SK-N-SH (cell line): ENCODE data around the gene THSD7A. TPM values are rescaled to one million over a fixed set of nuclear protein-coding genes. Genes with fewer than 3 reads are reported as not detected.

Experiments
- CTCF ChIA-PET: fragments of 300-600, 350-600 bp; formaldehyde crosslinking; extraction: SDS; loops from one replicate; lab custom pipeline; 2021; lab: Yijun Ruan, JAX
- POLR2A ChIA-PET: fragments of 350-600 bp; sonication (Branson Sonifier 250); formaldehyde crosslinking; extraction: SDS; loops from one replicate; lab custom pipeline; 2020; ENCODE audit warnings: antibody characterized with exemption, inconsistent platforms; lab: Yijun Ruan, JAX
- DNase-seq: peaks from one replicate; pipeline ENCODE4 v3.0.0; 2012
- H2AFZ ChIP-seq: fragments of 200-600 bp; sonication (generic); 2 replicates; pipeline ENCODE4 v1.8.1; 2016; ENCODE audit warnings: antibody characterized with exemption, mild to moderate bottlenecking, low read depth
- H3F3A ChIP-seq: fragments of 200-600 bp; sonication (generic); replicated peaks from 2 replicates; pipeline ENCODE3; 2016; ENCODE audit warnings: antibody characterized with exemption, mild to moderate bottlenecking; ENCODE audit not compliant: insufficient read depth
- H3K27ac ChIP-seq, 2 experiments: fragments of 200-500 bp in 1 of 2; fragments of 200-600 bp in 1 of 2; sonication (Bioruptor generic) in 1 of 2; sonication (generic), shearing (Covaris generic) in 1 of 2; 2 replicates each; pipeline versions ENCODE4 v1.5.1 to v1.6.1; 2014 to 2016; ENCODE audit warnings: low read depth in 2 of 2, inconsistent platforms in 1 of 2, low read length in 1 of 2, mild to moderate bottlenecking in 1 of 2, mixed read lengths in 1 of 2
- H3K27me3 ChIP-seq: fragments of 200-600 bp; sonication (generic), shearing (Covaris generic); 2 replicates; pipeline ENCODE4 v1.6.1; 2016; ENCODE audit warnings: mixed run types; ENCODE audit not compliant: insufficient read depth
- H3K36me3 ChIP-seq, 2 experiments: fragments of 200-500 bp in 1 of 2; fragments of 200-600 bp in 1 of 2; sonication (Bioruptor generic) in 1 of 2; sonication (generic) in 1 of 2; replicated peaks in 1 of 2; 2 replicates each; pipeline versions ENCODE3 to v1.5.1; 2014 to 2016; ENCODE audit warnings: low read length in 1 of 2, mild to moderate bottlenecking in 1 of 2; ENCODE audit not compliant: insufficient read depth in 2 of 2, control insufficient read depth in 1 of 2
- H3K4me1 ChIP-seq, 2 experiments: fragments of 200-500 bp in 1 of 2; fragments of 200-600 bp in 1 of 2; sonication (Bioruptor generic) in 1 of 2; sonication (generic), shearing (Covaris generic) in 1 of 2; 2 replicates each; pipeline versions ENCODE4 v1.5.1 to v1.6.1; 2014 to 2016; ENCODE audit warnings: low read depth in 1 of 2, low read length in 1 of 2, mixed run types in 1 of 2; ENCODE audit not compliant: insufficient read depth in 2 of 2, control insufficient read depth in 1 of 2
- H3K4me2 ChIP-seq: fragments of 200-600 bp; sonication (generic), shearing (Covaris generic); 2 replicates; pipeline ENCODE4 v1.6.1; 2017; ENCODE audit warnings: mixed run types
- H3K4me3 ChIP-seq, 2 experiments: fragments of 200-500 bp in 1 of 2; fragments of 200-600 bp in 1 of 2; sonication (Bioruptor generic) in 1 of 2; sonication (generic), shearing (Covaris generic) in 1 of 2; 2 replicates each; pipeline versions ENCODE4 v1.5.1 to v1.8.1; 2014 to 2016; ENCODE audit warnings: low read depth in 2 of 2, inconsistent platforms in 1 of 2, low read length in 1 of 2, mild to moderate bottlenecking in 1 of 2, mixed read lengths in 1 of 2, moderate library complexity in 1 of 2
- H3K79me2 ChIP-seq: fragments of 200-600 bp; sonication (generic); 2 replicates; pipeline ENCODE4 v1.8.1; 2017; ENCODE audit warnings: mild to moderate bottlenecking; ENCODE audit not compliant: insufficient read depth
- H3K9ac ChIP-seq: fragments of 200-600 bp; sonication (generic); 2 replicates; pipeline ENCODE4 v1.6.1; 2017; ENCODE audit warnings: mixed run types
- H3K9me2 ChIP-seq: fragments of 200-600 bp; sonication (generic); 2 replicates; pipeline ENCODE4 v1.6.1; 2017; ENCODE audit warnings: mixed run types
- H3K9me3 ChIP-seq: fragments of 200-600 bp; sonication (generic); 2 replicates; pipeline ENCODE4 v1.6.1; 2017; ENCODE audit warnings: mixed run types, mild to moderate bottlenecking, moderate library complexity
- H4K20me1 ChIP-seq: fragments of 200-600 bp; sonication (generic); 2 replicates; pipeline ENCODE4 v1.6.1; 2017; ENCODE audit warnings: mild to moderate bottlenecking, mixed run types; ENCODE audit not compliant: insufficient read depth
- ELF1 ChIP-seq: IDR thresholded peaks from 2 replicates; pipeline ENCODE4 v1.4.0; 2012
- EP300 ChIP-seq, 2 experiments: IDR thresholded peaks; 2 replicates each; pipeline versions ENCODE4 v1.4.0 to v1.6.1; 2012; ENCODE audit warnings: borderline replicate concordance in 1 of 2, low read depth in 1 of 2, low read length in 1 of 2
- EZH2phosphoT487 ChIP-seq: fragments of 200-600 bp; sonication (generic); IDR thresholded peaks from 2 replicates; pipeline ENCODE4 v1.6.1; 2017; ENCODE audit warnings: low read depth, mixed run types, mild to moderate bottlenecking, antibody characterized with exemption, moderate library complexity, borderline replicate concordance
- FOSL2 ChIP-seq: IDR thresholded peaks from 2 replicates; pipeline ENCODE4 v1.4.0; 2012; ENCODE audit warnings: low read depth, mild to moderate bottlenecking, moderate library complexity, borderline replicate concordance
- FOXJ3 ChIP-seq: sonication (generic); formaldehyde crosslinking; IDR thresholded peaks from 2 replicates; pipeline ENCODE4 v1.5.1; 2020; ENCODE audit warnings: mild to moderate bottlenecking, missing genetic modification reagents
- FOXM1 ChIP-seq: IDR thresholded peaks from 2 replicates; pipeline ENCODE4 v1.4.0; 2012; ENCODE audit warnings: low read depth, mild to moderate bottlenecking
- GABPA ChIP-seq: IDR thresholded peaks from 2 replicates; pipeline ENCODE4 v1.4.0; 2012; ENCODE audit warnings: low read depth, mild to moderate bottlenecking
- GATA2 ChIP-seq: sonication (generic); formaldehyde crosslinking; IDR thresholded peaks from 2 replicates; pipeline ENCODE4 v1.5.0; 2020; ENCODE audit warnings: mild to moderate bottlenecking, missing genetic modification reagents
- JUND ChIP-seq: IDR thresholded peaks from 2 replicates; pipeline ENCODE4 v1.4.0; 2012
- MEF2A ChIP-seq: IDR thresholded peaks from 2 replicates; pipeline ENCODE4 v1.4.0; 2012; ENCODE audit warnings: low read depth, borderline replicate concordance
- MXI1 ChIP-seq: IDR thresholded peaks from 2 replicates; pipeline ENCODE4 v1.6.1; 2012; ENCODE audit warnings: mild to moderate bottlenecking, low read depth, low read length, improper control_type of control experiment
- NFIC ChIP-seq: IDR thresholded peaks from 2 replicates; pipeline ENCODE4 v1.4.0; 2012; ENCODE audit warnings: borderline replicate concordance
- NRF1 ChIP-seq: IDR thresholded peaks from 2 replicates; pipeline ENCODE4 v1.6.1; 2012; ENCODE audit warnings: low read depth, mild to moderate bottlenecking, low read length
- POLR2AphosphoS5 ChIP-seq: IDR thresholded peaks from 2 replicates; pipeline ENCODE4 v1.6.1; 2012; ENCODE audit warnings: low read depth, low read length
- RAD21 ChIP-seq: IDR thresholded peaks from 2 replicates; pipeline ENCODE4 v1.6.1; 2012; ENCODE audit warnings: mild to moderate bottlenecking, low read length
- RCOR1 ChIP-seq: fragments of 150-350 bp; IDR thresholded peaks from 2 replicates; pipeline ENCODE4 v1.6.1; 2017; ENCODE audit warnings: antibody characterized with exemption, low read length
- RFX5 ChIP-seq: IDR thresholded peaks from 2 replicates; pipeline ENCODE4 v1.6.1; 2012; ENCODE audit warnings: mild to moderate bottlenecking, improper control_type of control experiment, low read length
- RXRA ChIP-seq: IDR thresholded peaks from 2 replicates; pipeline ENCODE4 v1.4.0; 2012; ENCODE audit warnings: low read depth, mild to moderate bottlenecking, borderline replicate concordance
- SMC3 ChIP-seq: IDR thresholded peaks from 2 replicates; pipeline ENCODE4 v1.6.1; 2012; ENCODE audit warnings: low read depth, low read length, improper control_type of control experiment
- TAF1 ChIP-seq: IDR thresholded peaks from 2 replicates; pipeline ENCODE4 v1.6.1; 2012; ENCODE audit warnings: low read depth, mild to moderate bottlenecking, low read length, moderate library complexity, borderline replicate concordance
- TEAD4 ChIP-seq: IDR thresholded peaks from 2 replicates; pipeline ENCODE4 v1.4.0; 2012; ENCODE audit warnings: mild to moderate bottlenecking, borderline replicate concordance; ENCODE audit not compliant: insufficient read depth
- YY1 ChIP-seq: IDR thresholded peaks from 2 replicates; pipeline ENCODE4 v1.4.0; 2012; ENCODE audit warnings: low read depth, mild to moderate bottlenecking
- WGBS: methylation state at CpG from one replicate; pipeline ENCODE4 v1.1.6; 2017; ENCODE audit warnings: low lambda C conversion rate; 5-methylcytosine and 5-hydroxymethylcytosine counted together
- polyA plus RNA-seq, 3 experiments: library from polyadenylated mRNA; depleted of rRNA; stranded (reverse); fragments of >200 nt; gene quantifications; 2 replicates each; pipeline ENCODE4 v1.2.3, GENCODE V29; 2012
- TF ChIP-seq, protein P1 (sequence below): IDR thresholded peaks from 2 replicates; pipeline ENCODE4 v1.4.0; 2012; ENCODE audit warnings: low read depth
- TF ChIP-seq, protein P2 (sequence below): IDR thresholded peaks from 2 replicates; pipeline ENCODE4; 2012
- TF ChIP-seq, protein P3 (sequence below): IDR thresholded peaks from 2 replicates; pipeline ENCODE4 v1.4.0; 2012; ENCODE audit warnings: low read depth, borderline replicate concordance
- TF ChIP-seq, protein P4 (sequence below): fragments of 150-350 bp; IDR thresholded peaks from 2 replicates; pipeline ENCODE4 v1.6.1; 2016; ENCODE audit warnings: mild to moderate bottlenecking, low read depth, low read length

THSD7A gene
- polyA plus RNA-seq, 1 of the 3 experiments (the other 2 are of a cell fraction) = 0.16 TPM

DNA sequence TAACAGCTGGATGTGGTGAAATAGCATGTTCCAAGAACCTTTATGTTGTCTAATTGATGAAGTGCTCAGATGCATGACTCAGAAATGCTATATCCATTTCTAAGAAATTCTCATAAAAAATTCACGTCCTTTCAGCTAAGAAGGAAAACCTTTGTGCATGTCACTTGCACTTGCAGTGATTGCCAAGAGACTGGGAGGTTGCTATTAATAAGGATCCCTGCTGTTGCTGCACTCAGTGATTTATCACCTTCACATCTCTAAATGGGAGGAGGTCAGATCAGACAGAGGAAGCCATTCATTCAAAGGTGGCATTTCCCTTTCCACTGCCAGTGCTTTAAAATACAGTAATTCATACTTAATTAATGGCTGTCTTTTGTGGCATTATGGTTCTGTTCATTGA, 89.5 kb downstream of the THSD7A start:
- H3K9me3 ChIP-seq = no peaks in the 10 kb centered on the region
- no peak for DNase-seq

DNA sequence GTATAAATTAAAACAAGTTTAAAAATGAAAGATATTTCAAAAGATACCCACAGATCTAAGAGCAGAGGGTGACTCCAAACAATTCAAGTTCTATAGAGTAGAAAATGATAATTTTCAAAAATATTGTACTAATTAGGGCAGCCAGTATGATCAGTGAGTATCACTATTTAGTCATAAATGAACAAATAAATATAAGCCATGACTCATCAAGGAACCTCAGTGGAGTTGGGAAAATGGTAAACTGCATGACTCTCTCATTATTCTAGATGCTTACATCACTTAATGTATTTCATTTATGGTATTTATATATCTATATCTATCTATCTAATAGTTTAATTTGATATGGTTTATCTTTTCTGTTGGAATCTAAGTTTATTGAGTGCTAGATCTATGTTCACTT, 94.3 kb downstream of the THSD7A start:
- no peaks in the 10 kb centered on the region for H4K20me1 ChIP-seq
- peaks cover 0 to 6% of the 10 kb centered on the region in 2 experiments; a peak in 2 of 4 replicates for H3K4me1 ChIP-seq
- H3F3A ChIP-seq = no peaks in the 10 kb centered on the region
- DNase-seq = no peak
- H3K9me2 ChIP-seq = no peaks in the 10 kb centered on the region
- H3K27ac ChIP-seq = no peak overlapping the region
- no peaks in the 10 kb centered on the region for H3K36me3 ChIP-seq
- no peak overlapping the region for H3K4me2 ChIP-seq
- H3K4me3 ChIP-seq = no peak overlapping the region
- ChIA-PET POLR2A (no interaction called here), CTCF (no interaction called here)
- H3K79me2 ChIP-seq = no peaks in the 10 kb centered on the region
- H2AFZ ChIP-seq = no peak overlapping the region
- no peaks in the 10 kb centered on the region for H3K27me3 ChIP-seq
- H3K9ac ChIP-seq = no peak overlapping the region
- H3K9me3 ChIP-seq = no peaks in the 10 kb centered on the region
- TF ChIP-seq JUND (no peak), RAD21 (no peak), NFIC (no peak), POLR2AphosphoS5 (no peak), EZH2phosphoT487 (no peak), TAF1 (no peak), GABPA (no peak), MEF2A (no peak), FOXM1 (no peak), YY1 (no peak), FOXJ3 (CRISPR knock-in tag) (no peak), MXI1 (no peak)
- TF ChIP-seq, protein P1, sequence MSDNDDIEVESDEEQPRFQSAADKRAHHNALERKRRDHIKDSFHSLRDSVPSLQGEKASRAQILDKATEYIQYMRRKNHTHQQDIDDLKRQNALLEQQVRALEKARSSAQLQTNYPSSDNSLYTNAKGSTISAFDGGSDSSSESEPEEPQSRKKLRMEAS = no peak
- TF ChIP-seq, protein P2, sequence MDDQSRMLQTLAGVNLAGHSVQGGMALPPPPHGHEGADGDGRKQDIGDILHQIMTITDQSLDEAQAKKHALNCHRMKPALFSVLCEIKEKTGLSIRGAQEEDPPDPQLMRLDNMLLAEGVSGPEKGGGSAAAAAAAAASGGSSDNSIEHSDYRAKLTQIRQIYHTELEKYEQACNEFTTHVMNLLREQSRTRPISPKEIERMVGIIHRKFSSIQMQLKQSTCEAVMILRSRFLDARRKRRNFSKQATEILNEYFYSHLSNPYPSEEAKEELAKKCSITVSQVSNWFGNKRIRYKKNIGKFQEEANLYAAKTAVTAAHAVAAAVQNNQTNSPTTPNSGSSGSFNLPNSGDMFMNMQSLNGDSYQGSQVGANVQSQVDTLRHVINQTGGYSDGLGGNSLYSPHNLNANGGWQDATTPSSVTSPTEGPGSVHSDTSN = no peak
- TF ChIP-seq, protein P3, sequence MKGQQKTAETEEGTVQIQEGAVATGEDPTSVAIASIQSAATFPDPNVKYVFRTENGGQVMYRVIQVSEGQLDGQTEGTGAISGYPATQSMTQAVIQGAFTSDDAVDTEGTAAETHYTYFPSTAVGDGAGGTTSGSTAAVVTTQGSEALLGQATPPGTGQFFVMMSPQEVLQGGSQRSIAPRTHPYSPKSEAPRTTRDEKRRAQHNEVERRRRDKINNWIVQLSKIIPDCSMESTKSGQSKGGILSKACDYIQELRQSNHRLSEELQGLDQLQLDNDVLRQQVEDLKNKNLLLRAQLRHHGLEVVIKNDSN = no peak

More for the DNA sequence above, 89.5 kb downstream of the THSD7A start:
- no peaks in the 10 kb centered on the region for H3K9me2 ChIP-seq
- 6% methylated on average over 1 of the region's 1 CpG for WGBS
- H3K36me3 ChIP-seq = no peaks in the 10 kb centered on the region
- peak overlapping the region in 1 of 2 experiments; percentile 55; a peak in 2 of 4 replicates for H3K27ac ChIP-seq
- CTCF ChIA-PET = interaction anchor here (0.7 to 1.5 kb wide), 6 partner anchors 16 to 337 kb away, joined by 3 to 4 read pairs (median 3); no protein-coding TSS in a partner anchor
- POLR2A ChIA-PET = no interaction called here
- TF ChIP-seq FOSL2 = no peak
- TF ChIP-seq GATA2 (CRISPR knock-in tag) = peak; percentile 65
- no peak for TF ChIP-seq NRF1
- TF ChIP-seq TEAD4 = no peak
- TF ChIP-seq MEF2A = no peak
- TF ChIP-seq FOXJ3 (CRISPR knock-in tag) = no peak
- no peak for TF ChIP-seq SMC3
- no peak for TF ChIP-seq RXRA
- TF ChIP-seq EP300 (IDR thresholded peaks at IDR 0.05; ENCODE audit: borderline replicate concordance in 1 of 2, low read depth in 1 of 2, low read length in 1 of 2) = peak in 1 of 2 experiments; percentile 58; a peak in 2 of 4 replicates
- peak; percentile 36; the same call in 1 of the 2 replicates for TF ChIP-seq RCOR1
- TF ChIP-seq YY1 = no peak
- no peak; the same call in 1 of the 2 replicates for TF ChIP-seq RAD21
- no peak for TF ChIP-seq GABPA
- no peak for TF ChIP-seq RFX5
- TF ChIP-seq NFIC = no peak
- no peak for TF ChIP-seq TAF1
- TF ChIP-seq, protein P3 = no peak
- TF ChIP-seq POLR2AphosphoS5 = no peak
- TF ChIP-seq, protein P4, sequence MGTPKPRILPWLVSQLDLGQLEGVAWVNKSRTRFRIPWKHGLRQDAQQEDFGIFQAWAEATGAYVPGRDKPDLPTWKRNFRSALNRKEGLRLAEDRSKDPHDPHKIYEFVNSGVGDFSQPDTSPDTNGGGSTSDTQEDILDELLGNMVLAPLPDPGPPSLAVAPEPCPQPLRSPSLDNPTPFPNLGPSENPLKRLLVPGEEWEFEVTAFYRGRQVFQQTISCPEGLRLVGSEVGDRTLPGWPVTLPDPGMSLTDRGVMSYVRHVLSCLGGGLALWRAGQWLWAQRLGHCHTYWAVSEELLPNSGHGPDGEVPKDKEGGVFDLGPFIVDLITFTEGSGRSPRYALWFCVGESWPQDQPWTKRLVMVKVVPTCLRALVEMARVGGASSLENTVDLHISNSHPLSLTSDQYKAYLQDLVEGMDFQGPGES = no peak
- no peak for TF ChIP-seq JUND
- TF ChIP-seq MXI1 = no peak
- TF ChIP-seq ELF1 = no peak
- TF ChIP-seq, all 33 proteins: peak for 3
- H3K4me3 ChIP-seq = no peak overlapping the region
- no peaks in the 10 kb centered on the region for H4K20me1 ChIP-seq
- no peak overlapping the region for H2AFZ ChIP-seq
- no peak overlapping the region for H3K9ac ChIP-seq
- no peak overlapping the region for H3K4me2 ChIP-seq
- no peaks in the 10 kb centered on the region for H3K79me2 ChIP-seq
- no peaks in the 10 kb centered on the region for H3K27me3 ChIP-seq
- peaks cover 0 to 11% of the 10 kb centered on the region in 2 experiments; a peak in 2 of 4 replicates for H3K4me1 ChIP-seq
- H3F3A ChIP-seq = no peaks in the 10 kb centered on the region
